ENCODE results near the gene VASH1.

Gene VASH1

DNA sequence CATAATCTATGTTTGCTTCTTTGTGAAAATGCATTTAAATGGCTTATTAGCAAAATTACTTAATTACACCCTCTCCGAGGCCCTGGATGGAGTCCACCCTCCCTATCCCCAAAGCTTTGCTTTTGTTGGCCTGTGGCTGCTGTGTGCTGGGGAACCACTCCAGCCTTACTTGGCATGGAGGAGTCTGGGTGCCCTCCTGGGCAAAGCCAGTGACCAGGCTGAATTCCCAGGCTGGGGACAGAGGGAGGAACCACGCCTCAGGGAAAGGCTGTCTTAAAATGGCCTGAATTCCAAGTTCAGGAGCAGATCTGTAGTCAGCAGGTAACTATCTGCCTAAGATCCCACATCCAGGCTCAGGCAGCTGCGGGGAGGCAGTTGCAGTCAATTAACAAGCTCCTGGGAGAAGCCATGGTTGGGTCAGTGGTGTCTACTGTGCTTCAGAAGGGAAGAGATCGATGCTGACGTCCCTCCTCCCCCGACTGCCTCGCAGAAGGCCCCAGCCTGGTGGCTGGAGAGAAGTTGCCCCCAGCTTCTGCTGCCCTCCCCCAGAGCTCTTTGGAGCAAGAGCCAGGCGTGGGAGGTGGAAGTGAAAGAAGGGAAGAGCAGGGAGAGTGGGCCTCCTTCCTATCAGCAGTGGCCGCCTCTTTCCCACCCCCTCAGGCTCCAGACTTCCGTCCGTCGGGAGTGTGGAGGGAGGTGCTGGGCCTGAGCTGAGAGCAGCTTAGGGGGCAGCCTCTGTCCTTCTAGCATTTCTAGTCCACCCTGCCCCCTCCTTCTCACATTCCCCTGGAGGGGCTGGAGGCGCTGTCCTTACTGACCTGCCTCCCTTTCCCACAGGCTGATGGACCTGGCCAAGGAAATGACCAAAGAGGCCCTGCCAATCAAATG lies 11.3 kb downstream of the VASH1 start:
- DNase-seq (ENCODE audit: low read depth): no peak

GRCh38 chr14:76773188-76773885 lies 12.1 kb downstream of the VASH1 start:
- no peak for DNase-seq (ENCODE audit: low read depth)

DNA sequence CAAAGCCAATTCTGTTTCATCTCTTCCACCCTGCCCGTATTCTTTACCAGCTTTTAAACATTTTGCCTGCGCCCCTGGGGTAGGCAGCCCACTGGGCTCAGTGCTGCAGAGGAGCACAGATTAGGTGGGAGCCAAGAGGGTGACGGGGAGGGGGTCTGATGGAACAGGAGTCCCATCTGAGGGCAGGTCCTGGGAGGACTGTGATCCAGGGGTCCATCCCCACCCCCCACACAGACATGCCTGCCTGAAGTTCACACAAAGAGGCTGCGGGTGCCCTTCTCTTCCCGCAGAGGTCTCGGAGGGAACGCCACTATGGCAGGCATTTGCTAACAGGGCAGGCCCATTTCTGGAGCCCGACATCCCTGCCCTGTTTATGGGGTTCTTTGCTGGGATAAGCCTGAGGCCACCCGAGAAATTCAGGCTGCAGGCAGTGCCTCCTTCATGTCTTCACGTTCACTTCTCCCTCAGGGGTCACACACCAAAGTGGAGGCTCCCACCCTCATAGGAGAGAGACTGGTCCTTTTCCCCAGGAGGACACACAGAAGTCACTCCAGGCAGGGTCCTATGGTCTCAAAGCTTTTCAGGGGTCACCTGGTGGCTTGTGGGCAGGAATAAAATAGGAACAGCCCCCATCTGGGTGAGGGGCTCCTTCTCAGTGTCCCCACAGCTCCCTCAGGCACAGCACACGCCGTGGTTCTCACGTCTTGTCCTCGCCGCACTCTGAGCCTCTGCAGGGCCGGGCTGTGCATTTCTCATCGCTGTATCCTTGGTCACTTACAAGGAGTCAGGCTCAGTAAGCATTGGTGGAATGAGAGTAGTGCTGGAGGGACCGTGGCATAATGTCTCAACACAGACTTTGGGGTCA lies 12.9 kb downstream of the VASH1 start:
- DNase-seq (ENCODE audit: low read depth): no peak

DNA sequence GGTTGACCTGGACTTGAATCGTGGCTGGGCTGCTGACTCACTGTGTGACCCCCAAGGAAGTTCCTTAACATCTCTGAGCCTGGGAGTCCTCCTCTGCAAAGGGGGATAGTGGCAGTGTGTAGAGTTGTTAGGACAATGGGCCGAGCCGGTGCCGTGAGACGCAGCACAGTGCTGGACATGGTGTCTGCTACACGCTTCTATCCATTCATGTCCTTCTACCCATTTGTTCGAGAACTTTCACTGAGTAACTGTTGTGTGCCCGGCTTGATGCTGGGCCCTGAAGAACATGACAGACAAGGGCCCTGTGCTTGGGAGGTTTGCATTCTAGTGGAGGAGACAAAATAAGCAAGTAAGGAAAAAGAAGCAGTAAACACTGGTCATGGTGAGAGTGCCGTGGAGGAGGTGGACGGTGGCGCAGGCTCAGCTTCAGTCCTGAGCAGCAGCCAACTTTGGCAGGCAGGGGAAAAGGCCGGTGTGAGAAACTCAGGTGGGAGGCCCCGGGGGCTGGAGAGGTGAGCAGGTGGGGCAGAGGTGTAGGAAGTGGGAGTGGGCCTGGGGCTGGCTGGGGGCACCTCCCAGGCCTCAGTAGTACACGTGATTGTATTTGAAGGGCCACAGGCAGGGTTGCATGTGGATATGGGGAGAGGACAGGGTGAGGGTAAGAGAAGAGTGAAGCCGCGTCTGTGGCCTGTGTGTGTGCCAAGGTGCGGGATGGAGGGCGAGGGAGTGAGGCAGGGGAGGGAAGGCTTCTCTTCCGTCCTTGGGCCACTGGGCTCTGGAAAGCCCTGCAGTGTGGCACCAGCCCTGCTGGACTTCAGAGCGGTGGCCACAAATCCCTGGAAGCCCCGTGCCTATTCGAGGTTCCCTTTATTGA lies 13.8 kb downstream of the VASH1 start:
- no peak for DNase-seq (ENCODE audit: low read depth)

DNA sequence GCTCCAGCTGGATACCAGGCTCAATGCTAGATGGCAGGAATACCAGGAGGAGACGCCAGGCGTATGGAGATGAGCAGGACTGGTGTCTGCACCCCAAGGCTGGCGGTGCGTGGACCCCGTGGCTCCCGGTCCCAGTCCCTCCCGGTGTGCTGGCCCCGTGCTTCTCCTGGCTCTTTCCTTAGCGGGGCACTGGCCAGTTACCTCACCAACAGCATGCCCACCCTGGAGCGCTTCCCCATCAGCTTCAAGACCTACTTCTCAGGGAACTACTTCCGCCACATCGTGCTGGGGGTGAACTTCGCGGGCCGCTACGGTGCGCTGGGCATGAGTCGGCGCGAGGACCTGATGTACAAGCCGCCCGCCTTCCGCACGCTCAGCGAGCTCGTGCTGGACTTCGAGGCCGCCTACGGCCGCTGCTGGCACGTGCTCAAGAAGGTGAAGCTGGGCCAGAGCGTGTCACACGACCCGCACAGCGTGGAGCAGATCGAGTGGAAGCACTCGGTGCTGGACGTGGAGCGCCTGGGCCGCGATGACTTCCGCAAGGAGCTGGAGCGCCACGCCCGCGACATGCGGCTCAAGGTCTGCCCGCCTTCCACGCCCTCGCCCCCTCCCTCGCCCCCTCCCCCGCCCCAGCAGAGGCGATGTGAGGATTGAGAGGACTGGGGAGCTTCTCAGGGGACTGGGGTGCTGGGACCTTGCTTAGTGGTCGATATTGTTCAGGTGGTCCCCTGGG lies 14.6 kb downstream of the VASH1 start:
- no peak for DNase-seq (ENCODE audit: low read depth)

DNA sequence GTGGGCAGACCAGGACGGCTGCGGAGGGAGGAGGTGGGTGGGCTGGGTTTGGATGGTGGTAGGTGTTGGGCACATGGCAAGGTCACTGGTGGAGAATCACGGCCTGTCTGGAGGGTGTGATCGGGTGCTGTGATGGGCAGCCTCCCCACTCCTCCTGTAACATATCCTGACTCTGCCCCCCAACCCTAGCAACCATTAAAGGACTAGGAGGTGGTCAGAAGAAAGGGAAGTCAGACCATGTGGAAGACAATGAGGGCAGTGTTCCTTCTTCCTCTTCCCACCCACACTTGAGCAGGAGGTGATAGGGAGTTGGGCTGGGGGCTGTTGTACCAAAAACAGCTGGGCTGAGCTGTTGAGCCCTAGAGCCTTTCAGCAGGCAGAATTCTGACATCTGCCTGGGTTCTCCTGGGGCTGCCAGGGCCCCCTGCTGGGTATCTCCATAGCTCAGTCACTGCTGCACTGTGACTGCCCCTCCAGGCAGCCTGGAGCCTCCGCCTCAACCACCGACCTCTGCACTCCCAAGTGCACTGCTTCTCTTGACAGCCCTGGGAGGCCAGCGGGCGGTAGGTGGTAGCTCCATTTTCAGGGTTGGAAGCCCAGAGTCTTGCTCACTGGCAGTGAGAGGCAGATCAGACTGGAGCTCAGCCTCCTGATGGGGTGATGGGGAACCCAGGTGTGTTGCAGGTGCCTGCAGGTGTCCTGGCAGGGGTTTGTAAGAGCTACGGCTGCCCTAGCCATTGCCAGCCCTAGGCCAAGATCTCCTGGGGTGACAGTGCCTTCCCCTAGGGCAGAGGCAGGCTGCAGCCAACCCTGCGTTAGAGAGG lies 15.4 kb downstream of the VASH1 start:
- no peak for DNase-seq (ENCODE audit: low read depth)

- no peak for DNase-seq (ENCODE audit: low read depth)
Observed at GRCh38 chr14:76777721-76778120, 16.5 kb downstream of the VASH1 start.

DNA sequence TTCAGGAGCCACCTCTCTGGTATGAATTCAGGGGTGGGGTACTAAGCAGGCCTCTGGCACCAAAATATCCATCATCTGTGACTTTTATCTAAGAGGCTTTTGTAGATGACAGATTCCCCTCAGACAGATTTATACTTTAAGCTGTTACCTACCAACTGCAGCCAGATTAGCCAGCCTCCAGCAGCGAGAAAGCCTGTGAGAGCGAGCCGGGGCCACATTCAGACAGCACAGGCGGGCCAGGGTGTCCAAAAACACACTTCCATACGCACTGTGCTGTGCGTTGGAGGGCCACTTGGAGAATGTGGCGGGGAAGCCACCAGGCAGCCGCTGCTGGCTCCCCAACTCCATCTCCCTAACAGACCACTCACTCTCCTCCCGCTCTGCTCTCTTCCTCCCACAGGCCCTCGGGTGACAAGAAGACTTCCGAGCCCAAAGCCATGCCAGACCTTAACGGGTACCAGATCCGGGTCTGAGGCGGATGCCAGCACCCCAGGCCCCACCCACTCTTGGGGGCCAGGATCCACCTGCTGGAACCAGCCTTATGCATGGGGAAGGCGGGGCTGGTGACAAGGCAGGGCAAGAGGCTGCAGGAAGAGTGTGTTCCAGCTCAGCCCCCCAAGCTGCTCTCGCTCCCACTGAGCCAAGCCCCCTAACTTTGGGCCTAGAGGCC lies 17.4 kb downstream of the VASH1 start:
- no peak for DNase-seq (ENCODE audit: low read depth)

DNA sequence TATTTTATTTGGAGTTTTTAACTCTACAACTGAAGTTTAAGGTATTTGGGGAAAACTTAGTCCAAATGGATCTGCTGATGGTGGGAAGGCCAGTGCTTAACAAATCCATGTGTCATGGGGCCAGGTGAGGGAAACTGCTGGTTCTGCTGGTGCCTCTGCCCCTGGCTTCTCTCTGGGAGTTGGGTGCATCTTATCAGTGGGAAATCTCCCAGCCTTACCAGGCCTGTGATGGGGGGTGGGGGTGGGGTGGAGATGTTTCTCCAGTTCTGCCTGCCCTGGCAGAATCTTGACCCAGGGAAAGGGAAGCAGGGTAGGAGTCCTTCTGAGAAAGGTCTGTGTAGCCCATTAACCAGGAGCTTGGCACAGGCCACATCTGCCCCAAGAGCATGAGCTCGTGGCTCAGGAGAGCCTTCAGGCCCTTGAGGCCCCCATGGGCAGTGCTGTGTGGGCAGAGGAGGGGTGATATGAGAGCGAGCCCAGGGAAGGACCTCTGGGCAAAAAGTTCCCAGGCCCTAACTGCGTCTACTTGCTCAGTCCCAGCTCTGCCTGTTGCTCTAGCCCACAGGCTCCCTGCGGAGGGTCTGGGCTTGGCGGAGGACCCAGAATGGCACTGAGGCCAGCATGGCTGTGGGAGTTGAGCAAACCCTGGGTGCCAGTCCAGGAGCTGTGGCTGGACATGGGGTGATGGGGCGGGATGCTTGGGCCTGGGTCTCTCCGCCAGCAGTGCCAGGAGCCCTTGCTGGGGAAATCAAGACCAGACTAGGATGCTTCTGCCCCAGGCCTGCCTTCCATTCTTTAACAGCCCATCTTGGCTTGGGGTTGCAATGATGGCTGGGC lies 18.2 kb downstream of the VASH1 start:
- no peak for DNase-seq (ENCODE audit: low read depth)

GRCh38 chr14:76780058-76780345 lies 18.7 kb downstream of the VASH1 start:
- no peak for DNase-seq (ENCODE audit: low read depth)

- no peak for DNase-seq (ENCODE audit: low read depth)
Observed at GRCh38 chr14:76780360-76780759, 19.1 kb downstream of the VASH1 start.

GRCh38 chr14:76780875-76781647 lies 19.8 kb downstream of the VASH1 start:
- no peak for DNase-seq (ENCODE audit: low read depth)

DNA sequence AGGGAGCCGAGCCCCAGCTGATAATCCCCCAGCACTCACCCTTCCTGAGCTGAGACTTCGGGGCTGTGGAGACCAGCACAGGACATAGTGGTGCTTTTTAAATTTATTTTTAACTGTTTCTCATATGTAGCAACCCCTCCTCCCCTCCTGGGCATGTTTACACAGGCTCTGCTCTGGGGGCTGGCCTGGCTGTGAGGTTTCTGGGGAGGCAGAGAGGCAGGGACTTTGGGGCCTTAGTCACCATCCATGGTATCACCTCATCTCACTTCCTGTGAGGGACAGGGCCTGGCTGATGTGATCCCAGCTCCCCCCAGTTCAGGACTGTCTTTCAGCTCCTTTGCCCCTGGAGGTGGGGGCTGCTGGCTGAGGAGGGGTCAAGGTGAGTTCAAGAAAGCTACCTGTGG lies 20.4 kb downstream of the VASH1 start:
- no peak for DNase-seq (ENCODE audit: low read depth)

DNA sequence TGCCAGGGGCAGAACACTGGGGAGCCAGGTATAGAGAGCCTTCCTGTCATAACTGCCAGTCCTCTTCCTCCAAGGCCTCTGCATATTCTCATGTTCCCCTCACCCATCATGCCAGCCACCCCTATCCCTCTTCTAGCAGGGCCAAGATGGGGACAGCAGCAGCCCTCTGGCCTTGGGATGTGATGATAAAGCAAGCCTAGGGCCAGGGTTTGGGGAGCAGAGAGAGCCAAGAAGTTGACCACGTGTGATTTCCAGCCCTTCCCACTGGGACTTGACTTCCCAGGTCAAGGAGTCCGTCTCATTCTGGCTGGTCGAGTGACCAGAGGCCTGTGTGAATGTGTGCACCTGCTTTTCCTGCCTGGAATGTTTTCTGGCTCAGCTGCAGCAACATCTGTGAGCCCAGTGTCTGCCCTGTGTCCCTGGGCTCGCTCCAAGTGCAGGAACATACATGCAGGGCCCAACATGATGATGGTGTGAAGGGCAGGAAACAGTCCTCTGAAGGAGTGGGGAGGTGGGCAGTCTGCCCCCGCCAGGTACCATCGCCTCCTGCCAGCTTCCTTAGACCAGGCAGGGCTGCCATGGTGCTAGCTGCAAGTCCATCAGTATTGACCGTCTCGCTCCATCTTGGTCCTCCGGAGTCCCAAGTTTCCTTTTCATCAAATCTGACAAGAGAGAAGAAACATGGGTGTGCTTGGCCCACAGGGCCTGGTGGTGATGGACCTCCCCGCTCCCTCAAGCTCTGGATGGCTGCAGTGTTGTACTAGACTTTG lies 21.0 kb downstream of the VASH1 start:
- DNase-seq (ENCODE audit: low read depth): no peak

GRCh38 chr14:76782885-76783566 lies 21.8 kb downstream of the VASH1 start:
- no peak for DNase-seq (ENCODE audit: low read depth)

GRCh38 chr14:76784266-76784874 lies 23.1 kb downstream of the VASH1 start:
- DNase-seq (ENCODE audit: low read depth): no peak

All from activated T-cell treated with anti-CD3 and anti-CD28 coated beads for 24 hours (primary cell).